ENCODE measurements around the gene BAIAP2L2. TPM values are rescaled to one million over a fixed set of nuclear protein-coding genes. Genes with fewer than 3 reads are reported as not detected.
"Not testable (repeated sequence)": the region's sequence is repeated elsewhere in the genome, so short reads cannot be mapped to it uniquely, and the experiment has no call there.

The BAIAP2L2 gene, protein sequence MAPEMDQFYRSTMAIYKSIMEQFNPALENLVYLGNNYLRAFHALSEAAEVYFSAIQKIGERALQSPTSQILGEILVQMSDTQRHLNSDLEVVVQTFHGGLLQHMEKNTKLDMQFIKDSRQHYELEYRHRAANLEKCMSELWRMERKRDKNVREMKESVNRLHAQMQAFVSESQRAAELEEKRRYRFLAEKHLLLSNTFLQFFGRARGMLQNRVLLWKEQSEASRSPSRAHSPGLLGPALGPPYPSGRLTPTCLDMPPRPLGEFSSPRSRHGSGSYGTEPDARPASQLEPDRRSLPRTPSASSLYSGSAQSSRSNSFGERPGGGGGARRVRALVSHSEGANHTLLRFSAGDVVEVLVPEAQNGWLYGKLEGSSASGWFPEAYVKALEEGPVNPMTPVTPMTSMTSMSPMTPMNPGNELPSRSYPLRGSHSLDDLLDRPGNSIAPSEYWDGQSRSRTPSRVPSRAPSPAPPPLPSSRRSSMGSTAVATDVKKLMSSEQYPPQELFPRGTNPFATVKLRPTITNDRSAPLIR
- total RNA-seq (2014; rRNA removed; shearing (Covaris generic)): 5.0 and 9.7 TPM in 2 replicates

DNA sequence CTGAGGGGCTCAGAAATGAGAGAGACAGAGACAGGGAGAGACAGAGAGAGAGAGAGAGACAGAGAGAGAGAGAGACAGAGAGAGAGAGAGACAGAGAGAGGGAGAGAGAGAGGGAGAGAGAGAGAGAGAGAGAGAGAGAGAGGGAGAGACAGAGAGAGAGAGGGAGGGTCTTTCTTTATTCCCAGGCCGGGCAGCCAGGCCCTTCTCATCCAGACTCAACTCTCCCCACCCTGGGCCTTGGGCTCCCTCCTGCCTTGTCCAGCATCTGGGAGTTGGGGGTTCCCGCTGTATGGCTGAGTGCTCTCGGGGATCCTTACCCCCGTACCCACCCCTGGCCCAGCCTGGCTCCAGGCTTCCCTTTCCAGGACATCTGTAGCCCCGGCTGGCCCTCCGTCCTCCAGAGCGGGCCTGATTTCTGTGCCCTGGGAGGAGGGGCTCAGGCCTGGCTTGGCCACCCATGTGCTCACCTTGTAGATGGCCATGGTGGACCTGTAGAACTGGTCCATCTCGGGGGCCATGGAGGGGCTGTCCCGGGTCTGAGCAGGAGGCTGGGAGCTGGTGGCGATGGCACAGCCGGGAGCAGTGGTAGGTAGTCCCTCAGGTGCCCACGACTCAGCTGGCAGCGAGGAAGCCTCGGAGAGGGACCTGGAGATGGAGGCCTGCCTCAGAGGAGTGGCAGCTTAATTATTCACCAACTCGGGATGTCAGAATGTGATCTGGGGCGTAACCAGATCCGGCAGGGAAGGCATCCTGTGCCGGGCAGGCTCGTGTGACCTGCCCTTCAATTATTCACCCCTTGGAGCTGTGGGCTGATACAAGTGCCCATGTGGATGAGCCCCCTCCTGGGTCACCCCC is at the start of gene BAIAP2L2:
TSS of gene BAIAP2L2 (minus strand) at position 677 of the 855 bp plus-strand sequence. CDS start at position 518, 159 bp downstream.
- no peak for DNase-seq (ENCODE audit: low read depth)

DNA sequence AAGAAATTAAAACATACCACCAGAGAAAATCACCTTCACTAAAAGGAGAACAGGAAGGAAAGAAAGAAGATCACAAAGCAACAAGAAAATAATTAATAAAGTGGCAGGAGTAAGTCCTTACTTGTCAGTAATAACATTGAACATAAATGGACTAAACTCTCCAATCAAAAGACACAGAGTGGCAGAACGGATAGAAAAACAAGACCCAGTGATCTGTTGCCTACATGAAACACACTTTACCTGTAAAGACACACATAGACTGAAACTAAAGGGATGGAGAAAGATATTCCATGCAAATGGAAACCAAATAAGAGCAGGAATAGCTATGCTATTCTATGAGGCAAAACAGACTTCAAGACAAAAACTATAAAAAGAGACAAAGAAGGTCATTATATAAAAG is 45.2 kb upstream of the BAIAP2L2 start:
- no peak for DNase-seq (ENCODE audit: low read depth)

DNA sequence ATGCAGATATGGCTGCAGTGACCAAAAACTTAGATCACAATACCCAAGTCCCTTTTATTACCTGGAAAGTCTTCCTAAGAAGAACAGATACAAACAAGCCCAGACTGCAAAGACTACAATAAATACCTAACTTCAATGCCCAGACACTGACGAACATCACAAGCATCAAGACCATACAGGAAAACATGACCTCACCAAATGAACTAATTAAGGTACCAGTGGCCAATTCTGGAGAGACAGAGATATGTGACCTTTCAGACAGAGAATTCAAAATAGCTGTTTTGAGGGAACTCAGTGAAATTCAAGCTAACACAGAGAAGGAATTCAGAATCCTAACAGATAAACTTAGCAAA is 44.1 kb upstream of the BAIAP2L2 start:
- not testable (repeated sequence) for DNase-seq (ENCODE audit: low read depth)

DNA sequence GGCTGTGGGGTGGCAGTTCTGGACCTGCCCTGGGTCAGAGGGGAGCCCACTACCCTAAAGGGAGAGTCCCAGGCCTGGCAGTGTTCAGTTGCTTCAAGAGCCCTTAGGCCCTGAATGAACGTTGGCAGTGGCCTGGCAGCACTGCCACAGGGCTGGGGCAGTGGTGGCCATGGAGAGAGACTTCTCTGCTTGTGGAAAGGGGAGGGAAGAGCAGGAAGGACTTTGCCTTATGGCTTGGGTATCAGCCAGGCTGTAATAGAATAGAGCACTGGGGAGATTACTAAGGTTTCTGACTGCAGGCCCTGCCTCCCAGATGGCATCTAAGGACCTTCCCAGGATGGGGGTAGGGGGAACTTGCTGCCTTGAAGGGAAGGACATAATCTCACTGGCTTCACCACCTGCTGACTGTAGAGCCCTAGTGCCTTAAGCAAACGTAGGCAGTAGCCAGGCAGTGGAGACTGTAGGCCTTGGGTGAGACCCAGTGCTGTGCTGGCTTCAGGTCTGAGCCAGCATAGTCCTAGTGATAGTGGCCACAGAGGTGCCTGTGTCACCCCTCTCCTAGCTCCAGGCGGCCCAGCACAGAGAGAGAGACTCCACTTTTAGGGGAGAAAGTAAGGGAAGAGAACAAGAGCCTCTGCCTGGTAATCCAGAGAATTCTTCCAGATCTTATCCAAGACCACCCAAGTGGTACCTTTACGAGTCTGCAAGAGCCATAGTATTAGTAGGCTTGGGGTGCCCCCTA is 43.5 kb upstream of the BAIAP2L2 start:
- DNase-seq (ENCODE audit: low read depth): no peak

DNA sequence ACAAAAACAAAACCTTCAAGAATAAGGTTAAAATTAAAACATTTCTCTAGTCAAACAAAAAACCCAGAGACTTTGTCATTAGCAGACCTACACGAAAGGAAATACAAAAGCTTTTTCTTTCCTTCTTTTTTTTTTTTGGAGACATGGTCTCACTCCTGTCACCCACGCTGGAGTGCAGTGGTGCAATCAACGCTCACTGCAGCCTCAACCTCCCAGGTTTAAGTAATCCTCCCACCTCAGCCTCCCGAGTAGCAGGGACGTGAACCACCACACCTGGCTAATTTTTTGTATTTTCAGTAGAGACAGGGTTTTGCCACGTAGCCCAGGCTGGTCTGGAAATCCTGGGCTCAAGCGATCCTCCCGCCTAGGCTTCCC is 40.6 kb upstream of the BAIAP2L2 start:
- no peak for DNase-seq (ENCODE audit: low read depth)

DNA sequence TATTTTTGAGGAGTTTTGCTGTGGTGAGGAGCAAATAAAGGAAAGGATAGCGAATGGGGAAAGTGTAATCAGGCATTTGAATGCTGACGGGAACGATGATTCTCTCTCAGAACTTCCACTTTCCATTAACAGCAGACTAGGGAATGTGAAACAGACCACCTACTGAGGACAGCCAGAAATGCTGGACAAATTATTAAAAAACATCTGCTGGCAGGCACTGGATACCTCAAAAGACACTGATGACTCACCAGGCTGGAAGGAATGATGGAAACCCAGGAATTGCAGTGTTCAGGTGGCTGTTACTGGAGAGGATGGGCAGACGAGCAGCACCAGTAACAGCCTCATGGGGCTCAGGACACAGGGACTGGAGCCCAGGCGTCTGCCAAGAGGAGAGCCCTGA is 37.8 kb upstream of the BAIAP2L2 start:
- peak; percentile 85 for DNase-seq (ENCODE audit: low read depth)

DNA sequence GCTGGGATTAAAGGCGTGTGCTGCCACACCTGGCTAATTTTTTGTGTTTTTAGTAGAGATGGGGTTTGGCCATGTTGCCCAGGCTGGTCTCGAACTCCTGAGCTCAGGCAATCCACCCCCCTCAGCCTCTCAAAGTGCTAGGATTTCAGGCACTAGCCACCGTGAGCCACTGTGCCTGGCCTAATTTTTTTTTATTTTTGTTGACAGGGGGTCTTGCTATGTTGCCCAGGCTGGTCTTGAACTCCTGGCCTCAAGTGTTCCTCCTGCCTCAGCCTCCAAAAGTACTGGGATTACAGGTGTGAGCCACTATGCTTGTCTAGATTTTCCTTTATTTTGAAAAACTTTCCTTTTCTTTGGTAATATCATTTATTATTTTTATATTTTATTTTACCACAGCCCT is 35.7 kb upstream of the BAIAP2L2 start:
- DNase-seq (ENCODE audit: low read depth): not testable (repeated sequence)

DNA sequence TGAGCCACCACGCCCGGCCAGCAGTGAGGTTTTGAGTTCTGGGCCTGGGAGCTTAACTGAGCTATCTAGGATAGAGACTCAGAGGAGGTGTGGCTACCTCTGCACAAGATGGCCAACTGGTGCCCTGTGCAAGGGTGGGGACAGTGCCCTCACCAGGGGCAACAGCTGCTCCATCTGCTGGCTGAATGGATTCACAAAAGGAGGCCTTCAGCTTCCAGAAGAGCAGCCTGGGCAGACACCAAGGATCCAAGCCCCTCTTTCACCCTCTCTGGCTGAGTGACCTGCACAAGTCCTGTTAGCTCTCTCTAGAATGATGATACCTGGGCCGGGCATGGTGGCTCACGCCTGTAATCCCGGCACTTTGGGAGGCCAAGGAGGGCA is 33.5 kb upstream of the BAIAP2L2 start:
- no peak for DNase-seq (ENCODE audit: low read depth)

DNA sequence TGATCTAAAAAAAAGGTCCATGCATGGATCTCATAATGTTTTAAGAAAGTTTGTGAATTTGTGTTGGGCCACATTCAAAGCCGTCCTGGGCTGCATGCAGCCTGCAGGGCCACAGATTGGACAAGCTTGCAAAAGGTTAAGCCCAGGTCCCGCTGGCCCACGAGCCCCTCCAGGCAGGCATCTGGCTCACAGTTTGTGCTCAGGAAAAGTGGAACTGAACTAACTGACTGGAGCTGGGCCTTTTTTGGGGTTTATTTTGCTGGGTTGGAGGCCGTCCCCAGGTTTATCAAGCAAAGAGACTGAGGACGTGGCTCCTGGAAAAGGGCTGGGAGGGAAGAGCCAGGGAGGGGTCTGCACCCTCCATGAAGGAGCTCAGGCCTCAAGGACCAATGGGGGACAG is 32.1 kb upstream of the BAIAP2L2 start:
- DNase-seq (ENCODE audit: low read depth): no peak

DNA sequence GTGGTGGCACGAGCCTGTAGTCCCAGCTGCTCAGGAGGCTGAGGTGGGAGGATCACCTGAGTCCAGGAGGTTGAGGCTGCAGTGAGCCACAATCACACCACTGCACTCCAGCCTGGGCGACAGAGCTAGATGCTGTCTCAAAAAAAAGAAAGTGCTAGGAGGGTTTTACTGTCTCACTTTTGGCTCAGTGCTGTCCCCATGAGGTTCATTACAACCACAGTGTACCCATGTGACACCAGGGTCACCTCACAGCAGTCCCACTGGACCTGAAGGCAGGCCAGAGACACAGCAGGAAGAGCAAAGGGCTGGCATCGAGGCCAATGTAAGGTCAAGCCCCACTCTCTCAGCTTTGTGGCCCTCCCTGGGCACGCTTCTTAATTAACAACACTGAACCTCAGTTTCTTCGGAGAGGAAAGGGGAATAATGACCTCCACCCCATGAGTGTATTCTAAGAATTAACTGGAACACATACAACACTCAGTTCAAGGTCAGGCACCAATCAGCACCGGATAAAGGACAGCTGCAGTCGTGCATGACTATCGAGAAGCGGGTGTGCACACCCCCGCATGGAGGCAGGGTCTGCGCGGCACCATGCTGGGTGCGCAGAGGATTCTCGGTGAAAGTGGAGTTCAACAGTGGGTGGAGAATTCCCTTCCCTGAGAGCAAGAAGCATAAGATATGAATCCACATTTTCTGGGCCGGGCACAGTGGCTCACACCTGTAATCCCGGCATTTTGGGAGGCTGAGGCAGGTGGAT is 30.9 kb upstream of the BAIAP2L2 start:
- DNase-seq (ENCODE audit: low read depth): no peak

DNA sequence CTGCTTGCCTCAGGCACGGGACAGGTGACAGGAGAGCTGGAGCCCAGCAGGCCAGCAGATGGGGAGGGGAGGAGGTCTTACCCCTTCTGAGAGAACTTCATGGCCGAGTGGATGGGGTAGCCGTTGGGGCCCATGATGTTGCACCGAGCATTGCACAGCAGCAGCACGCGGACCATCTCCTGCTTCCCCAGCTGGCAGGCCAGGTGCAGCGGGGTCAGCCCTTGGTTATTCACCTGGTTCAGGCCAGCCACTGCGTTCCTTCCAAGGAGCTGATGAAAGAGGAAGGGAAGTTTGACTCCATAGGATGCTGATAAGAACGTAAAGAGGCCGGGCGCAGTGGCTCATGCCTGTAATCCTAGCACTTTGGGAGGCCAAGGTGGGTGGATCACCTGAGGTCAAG is 29.4 kb upstream of the BAIAP2L2 start:
- no peak for DNase-seq (ENCODE audit: low read depth)

DNA sequence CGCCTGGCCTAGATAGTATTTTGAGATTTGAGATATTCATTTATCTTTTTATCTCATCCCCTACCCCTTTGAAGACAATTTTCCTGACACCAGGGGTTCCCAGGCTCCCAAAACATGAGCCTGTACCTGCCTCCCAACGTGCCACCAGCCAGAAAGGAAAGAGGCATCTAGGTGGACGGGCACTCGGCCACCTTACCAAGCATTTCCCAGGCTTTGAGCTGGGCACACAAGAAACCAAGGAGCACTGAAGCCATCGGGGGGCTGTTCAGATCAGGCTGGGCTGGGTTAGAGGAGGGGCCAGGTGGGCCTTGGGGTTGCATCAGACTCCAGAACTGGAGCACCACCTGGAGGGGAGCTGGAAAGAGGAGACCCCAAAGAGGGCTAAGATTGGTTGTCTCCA is 28.5 kb upstream of the BAIAP2L2 start:
- DNase-seq (ENCODE audit: low read depth): no peak

DNA sequence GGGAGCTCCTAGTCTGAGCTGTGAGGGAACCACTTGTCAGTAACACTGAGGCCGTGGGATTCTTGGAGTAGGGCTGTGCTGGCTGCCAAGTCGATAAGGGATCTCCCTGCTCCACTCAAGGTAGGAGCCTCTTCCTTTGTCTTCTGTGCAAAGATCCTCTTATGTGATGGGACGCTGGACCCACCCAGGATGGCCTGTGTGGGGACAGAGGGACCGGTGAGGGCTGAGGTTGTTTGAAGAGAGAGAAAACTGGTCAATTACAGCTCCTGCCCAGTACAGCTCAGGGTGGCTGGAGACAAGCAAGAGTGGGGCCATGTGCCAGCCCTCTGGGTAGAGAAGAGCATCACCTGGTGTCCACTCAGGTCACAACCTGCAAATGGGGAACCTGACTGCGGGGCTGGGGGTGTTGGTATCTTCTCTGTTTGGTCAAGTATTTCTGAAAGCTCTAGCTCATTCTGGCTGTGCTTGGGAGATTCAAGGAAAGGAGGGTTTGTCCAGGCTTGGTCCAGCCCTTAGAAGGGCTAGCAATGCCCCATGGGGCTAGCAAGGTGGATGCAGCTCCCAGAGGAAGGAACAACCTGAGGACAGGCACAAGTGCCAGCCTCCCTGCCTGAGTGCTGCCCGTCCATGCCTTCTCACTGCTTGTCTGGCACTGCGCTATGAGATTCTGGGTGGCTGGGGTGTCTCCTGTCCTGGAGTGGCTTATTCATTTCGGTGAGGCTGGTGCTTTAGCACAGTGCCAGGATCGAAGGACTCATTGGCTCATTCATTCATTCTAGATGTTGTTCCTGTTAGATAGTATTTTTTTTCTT is 27.6 kb upstream of the BAIAP2L2 start:
- no peak for DNase-seq (ENCODE audit: low read depth)

DNA sequence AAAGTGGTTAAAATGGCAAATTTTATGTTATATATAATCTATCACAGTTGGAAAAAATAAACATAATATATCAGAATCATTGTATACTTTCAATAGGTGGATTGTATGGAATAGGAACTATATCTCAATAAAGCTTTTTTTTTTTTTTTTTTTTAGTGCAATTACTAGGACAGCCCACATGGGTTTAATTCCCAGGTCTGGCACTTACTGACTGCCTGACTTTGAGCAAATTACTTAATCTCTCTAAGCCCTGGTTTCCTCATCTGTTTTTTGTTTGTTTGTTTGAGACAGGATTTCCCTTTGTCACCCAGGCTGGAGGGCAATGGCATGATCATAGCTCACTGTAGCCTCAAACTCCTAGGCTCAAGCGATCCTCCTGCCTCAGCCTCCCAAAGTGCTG is 26.1 kb upstream of the BAIAP2L2 start:
- no peak for DNase-seq (ENCODE audit: low read depth)

DNA sequence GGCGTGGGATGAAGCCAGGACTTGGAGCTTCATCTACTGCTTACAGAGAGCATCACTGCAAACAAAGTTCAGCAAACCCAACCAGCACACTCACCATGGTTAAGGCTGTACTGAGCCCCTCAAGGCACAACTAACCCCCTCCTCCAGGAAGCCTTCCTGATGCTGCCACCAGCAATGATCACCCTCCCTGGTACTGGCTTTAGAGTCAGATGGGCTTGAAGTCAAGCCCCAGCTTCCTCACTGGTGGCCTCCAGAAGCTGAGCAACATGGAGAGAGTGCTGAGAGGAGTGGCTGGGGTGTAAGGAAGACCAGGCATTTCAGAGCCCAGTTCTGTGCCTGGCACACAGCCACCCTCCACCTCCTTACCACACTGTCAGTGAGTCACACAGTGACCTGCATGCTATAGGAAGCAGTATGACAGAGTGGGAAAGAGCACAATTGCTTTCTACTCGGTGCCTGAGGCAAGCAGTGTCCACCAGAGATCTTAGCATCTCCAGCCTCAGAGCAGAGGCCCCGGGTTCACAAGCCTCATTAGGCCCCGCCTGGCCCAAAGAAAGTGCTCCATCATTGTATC is 24.7 kb upstream of the BAIAP2L2 start:
- DNase-seq (ENCODE audit: low read depth): peak; percentile 96

DNA sequence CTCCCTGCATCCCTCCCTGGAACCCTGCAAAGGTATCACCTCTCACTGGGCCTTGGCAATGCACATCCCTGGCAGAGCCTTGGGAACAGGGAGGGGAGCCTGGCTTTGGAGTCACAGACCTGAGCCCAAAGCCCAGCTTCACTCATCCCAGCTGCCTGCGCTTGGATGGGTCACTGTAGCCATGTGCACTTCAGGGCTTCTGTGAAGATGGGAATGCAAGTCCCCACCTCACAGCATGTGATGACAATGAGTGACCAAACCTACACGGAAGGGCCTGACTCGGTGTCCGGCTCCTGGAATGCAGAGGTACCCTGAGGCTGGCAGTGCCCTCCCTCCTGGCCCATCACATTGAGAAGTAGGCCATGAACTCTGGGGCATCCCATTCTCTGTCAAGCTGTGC is 22.8 kb upstream of the BAIAP2L2 start:
- no peak for DNase-seq (ENCODE audit: low read depth)

DNA sequence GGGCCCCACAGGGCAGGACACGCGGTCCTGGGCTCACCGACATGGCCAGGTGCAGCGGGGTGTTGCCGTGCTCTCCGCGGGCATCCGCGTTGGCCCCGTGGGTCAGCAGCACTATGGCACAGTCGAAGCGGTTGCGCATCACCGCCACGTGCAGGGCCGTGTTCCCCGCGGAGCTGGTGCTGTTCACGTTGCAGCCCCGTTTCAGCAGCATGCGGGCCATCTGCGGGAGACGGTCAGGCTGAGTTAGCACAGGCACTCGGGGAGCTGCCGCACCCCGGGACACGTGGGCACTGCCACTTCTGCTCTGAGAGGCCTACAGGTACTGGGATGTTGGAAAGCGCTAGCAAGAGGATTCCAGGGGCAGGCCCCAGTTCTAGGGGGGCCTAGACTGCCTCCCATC is 22.3 kb upstream of the BAIAP2L2 start:
- no peak for DNase-seq (ENCODE audit: low read depth)

DNA sequence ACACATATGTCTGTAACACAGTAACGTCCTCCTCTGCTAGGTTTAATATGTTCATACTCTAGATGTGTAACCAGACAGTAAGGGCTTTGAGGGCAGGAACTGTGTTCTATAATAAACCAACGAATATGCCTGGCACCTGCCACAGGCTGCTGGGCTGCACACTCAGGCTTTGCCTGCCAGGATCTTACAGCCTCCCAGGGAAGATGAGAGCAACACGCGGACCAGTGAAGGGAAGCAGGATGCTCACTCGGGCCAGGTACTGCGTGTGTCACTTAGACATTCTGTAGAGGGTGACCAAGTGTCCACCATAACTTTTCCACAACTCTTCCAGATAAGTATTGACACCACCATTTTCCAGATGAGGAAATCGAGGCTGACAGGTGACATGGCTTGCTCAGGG is 21.7 kb upstream of the BAIAP2L2 start:
- DNase-seq (ENCODE audit: low read depth): no peak

DNA sequence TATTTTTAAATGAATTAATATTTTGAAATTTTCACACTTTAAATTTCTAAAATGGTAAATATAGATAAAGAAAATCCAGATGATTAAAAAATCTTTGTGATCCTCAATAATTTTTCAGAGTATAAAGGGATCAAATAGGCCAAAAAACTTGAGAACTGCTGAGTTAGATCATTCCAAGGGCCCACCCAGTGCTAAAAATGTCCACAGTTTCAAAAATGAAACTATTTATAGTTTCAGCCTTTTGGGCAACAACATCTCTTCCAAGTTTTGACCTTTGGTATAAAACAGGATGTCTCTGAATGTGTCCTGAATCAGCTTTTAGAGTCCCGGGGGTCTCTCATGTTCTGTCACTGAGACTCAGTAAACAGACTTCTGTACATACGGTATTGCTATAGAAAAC is 20.9 kb upstream of the BAIAP2L2 start:
- DNase-seq (ENCODE audit: low read depth): no peak

DNA sequence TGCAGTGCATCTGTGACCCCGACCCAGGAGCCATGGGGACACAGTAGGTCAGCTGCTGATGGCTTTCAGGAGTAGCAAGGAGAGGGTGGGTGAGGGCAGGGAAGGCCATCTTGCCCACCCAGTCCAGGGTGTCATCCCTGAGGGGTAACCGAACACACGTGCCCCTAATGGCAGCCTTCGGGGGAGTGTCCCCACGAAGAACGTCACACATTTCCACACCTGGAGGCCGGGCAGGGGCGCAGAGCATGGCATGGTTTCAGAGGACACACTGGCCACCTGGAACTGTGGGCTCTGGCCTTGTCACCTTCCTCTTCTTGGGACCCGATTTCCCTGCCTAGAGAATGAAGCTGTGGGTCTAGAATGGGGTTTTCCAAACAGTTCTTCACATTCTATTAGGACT is 19.4 kb upstream of the BAIAP2L2 start:
- DNase-seq (ENCODE audit: low read depth): no peak

Data from RPMI7951 (cell line).